Activated CD8-positive, alpha-beta memory T cell treated with anti-CD3 and anti-CD28 coated beads, Interleukin-2, amount 50 U/mL, for 48 hours (primary cell): Measurements from ENCODE around the gene KCNC1.

Experiments
- DNase-seq: peaks from one replicate; pipeline ENCODE4 v3.0.0-alpha.2; 2020

The KCNC1 gene

DNA sequence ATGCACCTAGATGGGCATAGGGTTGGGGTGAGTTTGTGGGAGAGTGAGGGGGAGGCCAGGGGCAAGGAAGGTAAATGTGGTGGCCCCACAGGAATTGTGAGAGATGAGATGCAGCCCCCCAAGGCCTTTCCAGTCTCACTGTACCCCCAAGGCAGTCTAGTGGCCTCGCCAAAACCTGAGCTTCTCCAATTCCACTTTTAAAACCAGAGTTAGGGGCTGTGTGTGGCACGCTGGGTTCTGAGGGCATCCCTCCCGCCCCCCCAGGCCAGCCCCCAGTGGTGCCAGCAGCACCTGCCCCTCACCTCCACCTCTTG is 40.4 kb downstream of the KCNC1 start:
- no peak for DNase-seq

DNA sequence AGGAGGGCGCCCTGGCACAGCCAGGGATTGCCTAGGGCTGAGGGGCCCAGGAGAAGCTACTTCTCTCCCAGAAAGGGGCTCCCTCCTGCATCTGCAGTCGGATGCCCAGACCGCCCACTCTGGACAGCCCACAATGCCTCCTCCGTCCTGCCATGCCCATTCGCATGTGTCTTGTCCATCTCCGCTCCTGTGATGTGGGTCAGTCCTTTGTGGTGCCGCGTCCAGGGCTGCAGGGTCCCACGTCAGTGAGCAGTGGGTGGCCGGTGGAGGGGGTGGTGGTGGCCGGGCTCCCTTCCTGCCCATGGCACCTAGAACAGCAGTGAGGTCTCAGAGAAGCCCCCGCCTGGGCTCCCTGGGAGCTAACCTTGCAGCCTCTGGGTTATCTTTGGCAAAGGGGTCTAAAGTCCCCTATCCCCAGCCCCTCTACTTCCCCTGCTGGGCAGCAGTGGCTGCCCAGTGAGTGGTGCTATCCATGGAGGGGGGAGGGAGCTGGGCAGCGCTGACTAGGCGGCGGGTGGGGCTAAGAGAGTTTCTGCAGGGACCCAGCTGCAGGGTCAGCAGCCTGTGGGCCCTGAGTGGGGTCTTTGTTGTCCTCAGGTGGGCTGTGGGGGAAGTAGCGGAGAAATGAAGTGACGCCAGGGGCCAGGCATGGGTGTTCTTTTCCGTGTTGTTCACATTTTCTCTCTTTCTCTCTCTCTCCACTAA is 41.1 kb downstream of the KCNC1 start:
- DNase-seq, result no peak

DNA sequence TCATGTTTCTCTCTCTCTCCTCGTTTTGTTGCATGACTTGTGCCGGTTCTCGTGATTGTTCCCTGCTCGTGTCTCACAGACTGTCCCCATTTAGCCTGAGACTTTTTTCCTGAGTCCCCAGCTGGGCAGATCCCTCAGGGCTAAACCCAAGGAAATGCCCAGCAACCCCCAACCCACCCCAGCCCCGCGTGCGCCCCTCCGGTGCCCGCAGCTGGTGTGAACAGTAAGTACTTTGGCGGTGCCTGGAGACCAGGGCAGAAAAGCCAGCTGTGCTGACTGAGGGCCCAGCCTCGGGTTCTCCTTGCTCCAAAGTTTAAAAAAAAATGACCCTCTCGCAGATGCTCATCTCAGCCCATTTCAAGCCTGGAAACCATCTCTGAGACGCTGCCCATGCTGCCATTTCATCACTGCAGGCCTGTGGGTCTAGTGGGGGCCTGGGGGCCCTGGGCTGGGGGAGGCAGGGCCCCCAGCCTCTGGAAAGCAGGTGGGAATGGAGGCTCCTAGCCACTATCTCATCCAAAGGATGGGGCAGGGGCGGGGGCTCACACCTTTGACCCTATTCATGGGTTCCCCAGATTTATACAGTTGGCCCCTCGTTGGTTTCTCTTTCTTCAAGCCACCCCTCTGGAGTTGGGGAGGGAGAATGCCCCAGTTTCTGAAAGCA is 41.8 kb downstream of the KCNC1 start:
- DNase-seq, result no peak

DNA sequence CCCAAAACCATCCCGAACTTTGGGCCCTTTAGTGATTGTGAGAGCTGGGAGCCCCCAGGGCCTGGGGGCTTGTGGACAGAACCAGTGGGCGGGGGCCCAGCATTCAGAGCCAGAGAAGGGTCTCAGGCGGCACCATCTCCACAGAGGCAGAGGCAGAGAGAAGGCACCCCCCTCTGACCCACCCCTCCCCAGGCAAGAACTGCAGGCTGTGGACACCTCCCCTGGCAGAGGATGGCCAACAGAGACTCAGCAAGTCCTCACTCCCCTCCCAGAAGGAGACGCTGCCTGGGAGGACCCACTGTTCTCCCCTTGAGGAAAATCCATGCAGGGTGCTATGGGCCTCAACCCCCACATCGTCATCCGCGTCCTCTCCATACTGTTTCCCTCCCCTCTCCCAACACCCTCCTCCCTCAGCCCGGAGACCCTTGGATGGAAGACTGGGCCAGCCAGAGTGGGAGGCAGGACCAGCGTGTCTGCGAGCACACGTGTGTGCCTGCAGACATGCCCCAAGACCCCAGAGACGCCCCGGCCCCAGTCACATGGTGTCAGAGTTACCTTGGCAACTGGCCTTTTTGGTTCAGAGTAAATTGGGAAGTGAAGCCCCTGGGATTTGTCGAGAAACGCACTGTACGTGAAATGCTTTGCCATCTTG is 42.6 kb downstream of the KCNC1 start:
- DNase-seq, result no peak

DNA sequence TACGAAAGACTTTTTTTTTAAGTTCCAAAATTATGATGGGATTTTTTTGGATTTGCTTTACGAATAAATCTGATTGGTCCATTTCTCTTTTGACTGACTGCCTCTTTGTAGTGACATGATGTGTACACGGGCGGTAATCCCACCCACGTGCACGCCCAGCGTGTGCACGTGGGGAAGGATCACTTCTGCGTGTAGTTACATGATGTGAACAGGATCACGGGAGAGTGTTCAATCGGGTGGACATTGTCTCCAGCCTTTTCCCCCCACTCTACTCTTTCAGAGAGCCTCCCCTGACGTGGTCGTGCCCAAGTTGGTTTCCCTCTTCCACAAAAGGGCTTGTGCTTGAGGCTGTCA is 43.1 kb downstream of the KCNC1 start:
- no peak for DNase-seq

DNA sequence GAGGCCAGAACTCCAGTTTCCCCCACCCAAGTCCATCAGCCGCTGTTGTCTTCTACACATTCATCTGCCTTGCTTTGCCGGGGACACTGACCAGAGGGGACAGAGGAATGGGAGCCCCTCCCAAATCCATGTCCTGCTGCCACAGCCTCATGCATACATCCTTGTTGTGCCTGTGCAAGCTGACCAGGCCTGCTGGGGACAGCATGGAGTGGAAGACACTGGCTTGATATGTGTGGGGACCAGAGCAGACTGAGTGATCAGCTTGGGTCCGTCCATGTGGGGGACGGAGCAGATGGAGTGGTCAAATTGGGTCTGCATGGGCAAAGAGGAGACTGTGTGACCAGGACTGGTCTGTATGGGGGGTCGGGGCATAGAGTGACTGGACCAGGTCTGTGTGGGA is 43.8 kb downstream of the KCNC1 start:
- no peak for DNase-seq

DNA sequence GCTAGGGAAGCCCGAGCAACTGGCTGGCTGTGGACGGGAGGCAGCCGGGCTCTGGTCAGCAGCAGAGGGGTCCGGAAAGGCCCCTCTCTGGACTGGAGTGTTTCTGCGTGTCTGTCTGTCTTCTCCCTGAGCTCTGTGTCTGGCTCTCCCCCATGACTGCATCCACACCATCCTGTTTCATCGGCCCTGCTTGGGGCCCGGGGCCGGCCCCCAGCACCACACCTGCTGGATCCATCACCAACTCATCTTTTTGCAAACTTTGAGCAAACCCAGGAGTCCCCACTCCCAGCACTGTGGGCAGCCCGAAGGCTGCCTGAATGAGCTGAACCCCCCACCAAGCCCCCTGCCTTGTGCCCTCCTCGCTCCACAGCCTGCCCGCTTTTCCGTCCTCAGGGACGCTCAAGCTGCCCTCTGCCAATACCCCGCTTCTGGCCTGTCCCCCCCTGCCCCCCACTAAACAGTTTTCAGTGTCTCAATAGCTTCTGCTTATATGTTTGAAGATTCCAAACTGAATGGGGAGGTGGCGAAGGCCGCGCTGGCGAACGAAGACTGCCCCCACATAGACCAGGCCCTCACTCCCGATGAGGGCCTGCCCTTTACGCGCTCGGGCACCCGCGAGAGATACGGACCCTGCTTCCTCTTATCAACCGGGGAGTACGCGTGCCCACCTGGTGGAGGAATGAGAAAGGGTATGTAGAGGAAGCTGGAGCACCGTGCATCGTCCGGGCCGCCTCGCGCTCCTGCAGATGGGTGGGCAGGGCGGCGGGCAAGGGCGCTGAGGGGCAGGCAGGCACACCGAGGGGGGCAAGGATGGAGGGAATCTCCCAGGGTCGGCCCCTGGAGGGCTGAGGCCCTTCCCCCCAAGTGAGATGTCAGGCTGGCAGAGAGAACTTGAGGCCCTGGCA is 44.6 kb downstream of the KCNC1 start:
- DNase-seq, result no peak

DNA sequence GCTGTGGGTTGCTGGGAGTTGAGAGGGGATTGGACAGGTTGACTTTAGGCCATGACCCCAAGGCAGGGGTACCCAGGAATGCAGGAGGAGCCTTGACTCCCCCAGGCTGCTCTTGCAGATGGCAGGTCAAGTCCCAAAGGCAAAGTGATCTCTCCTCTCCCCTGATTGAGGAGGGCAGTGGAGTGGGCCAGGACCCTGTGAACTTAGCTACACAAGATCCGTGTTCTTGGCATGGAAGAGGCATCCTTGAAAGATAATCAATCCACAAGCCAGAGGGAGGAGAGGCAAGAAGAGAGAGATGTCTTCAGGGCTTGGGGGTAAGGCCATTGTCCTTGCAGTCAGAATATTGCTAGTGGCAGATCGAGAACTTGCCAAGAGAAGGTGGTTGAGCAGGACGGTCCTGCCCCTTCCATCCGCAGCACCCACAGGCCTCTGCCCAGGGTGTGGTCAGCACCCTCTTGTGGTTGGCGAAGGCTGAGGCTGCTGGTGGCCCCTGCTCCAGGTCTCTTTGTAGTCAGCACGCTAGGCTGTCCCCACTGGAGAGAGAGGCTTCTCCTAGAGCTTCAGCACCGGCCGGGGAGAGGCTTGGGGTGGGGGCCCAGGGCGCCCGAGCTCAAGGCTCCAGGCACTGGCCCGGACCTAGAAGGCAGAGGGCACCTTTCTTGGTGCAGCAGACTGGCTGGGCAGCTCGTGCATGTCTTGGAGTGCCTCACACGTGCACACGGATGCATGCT is 45.4 kb downstream of the KCNC1 start:
- DNase-seq, result no peak

DNA sequence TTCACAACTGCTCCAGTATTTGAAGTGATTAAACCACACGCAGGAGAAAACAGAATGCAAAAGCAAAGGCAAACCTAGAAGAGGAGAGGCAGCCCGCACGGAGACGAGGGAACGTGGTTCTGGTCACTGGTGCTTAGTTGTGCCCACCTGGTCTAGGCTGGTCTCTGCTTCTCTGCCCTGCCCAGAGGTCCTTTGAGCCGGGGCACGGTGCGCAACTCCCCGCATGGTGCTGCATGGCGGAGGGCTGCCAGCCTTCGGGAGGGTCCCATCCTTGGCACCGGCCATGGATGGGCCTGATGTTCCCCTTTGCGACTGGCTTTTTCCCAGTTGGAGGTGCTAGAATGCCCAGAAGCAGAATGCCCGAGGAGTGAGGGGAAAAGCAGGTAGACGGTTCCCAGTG is 46.1 kb downstream of the KCNC1 start:
- no peak for DNase-seq

DNA sequence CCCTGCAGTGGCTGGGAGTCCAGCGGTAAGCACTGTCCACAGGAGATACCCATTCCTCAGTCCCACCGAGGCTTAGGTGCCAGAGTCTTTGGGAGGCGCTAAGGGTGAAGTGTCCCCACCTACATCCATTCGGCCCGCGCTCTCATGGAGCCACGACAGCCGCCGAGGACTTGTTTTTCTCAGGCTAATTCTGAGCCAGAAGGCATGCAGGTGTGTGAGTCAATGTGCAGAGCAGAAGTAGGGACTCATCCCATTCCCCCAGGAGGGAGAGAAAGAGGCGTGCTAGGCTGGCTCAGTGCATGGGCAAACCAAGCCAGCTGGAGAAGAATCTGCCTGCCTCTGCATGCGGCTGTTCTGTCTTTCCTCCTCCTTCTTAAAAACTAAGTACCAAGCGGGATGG is 46.6 kb downstream of the KCNC1 start:
- DNase-seq, result no peak

DNA sequence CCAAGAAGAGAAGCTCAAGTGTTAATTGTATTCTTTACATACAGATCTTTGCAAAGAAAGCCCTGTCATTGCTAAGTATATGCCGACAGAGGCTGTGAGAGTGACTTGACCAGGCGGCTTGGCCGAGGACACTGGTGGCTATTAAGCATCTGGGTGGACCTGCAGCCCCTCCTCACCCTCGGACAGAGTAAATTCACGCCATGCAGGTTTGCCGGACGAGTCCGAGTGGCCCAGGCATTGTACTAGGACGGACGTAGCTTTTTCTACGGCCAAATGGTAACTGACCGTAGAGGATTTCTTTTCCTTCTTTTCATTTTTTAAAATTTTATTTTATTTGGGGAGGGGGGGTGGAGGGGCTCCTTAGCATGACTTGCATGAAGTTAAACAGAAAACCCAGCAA is 47.0 kb downstream of the KCNC1 start:
- DNase-seq, result no peak

DNA sequence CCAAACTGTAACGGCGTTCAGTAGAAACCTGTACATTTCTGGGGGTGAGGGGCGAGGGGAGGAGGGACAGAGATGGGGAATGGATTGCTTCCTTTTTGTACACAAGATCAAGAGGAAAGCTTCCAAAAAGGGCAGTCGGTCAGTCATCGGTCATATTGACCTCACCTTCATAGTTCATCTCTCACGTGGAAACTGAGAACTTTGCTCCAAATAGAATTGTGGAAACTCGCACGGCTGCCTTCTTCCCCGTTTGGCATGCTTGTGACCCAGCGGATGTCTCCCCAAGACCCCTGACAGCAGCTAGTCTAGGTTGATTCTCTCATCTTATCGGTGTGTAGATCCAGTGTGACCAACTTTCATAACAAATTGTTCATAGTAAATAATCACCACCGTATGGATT is 47.6 kb downstream of the KCNC1 start:
- no peak for DNase-seq

DNA sequence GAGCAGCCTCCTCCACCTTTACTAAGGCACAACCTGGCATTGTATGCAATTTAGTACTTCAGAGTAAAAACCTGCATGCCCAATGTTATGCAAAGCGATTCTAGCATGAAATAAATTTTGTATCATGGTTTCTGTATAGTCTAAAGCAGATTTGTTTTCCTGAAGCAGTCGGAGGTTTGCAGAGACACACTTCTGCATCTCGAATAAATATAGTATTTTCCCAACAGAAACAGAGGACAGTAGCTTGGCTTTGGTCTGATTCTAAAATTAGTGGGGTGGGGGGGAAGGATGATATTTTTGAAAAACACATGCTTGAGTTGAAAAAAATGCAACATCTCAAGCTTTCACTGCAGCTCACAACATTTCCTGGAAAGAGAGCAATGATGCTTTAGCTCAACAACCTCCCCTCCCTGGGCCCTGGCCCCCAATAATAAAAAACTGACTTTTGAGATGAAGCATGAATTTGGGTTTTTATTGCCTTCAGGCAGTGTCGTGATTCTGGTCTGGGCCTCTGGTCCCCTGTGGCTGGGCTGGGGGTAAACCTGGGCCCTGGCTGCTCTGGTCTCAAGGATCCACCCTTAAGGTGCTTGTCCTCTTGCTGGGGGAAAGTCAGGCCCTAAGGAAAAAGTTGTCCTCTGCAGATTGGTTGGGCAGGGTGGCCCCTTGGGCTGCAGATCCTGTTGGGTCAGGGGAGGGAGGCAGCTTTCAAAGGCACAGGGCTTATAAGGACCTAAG is 48.2 kb downstream of the KCNC1 start:
- DNase-seq, result no peak

DNA sequence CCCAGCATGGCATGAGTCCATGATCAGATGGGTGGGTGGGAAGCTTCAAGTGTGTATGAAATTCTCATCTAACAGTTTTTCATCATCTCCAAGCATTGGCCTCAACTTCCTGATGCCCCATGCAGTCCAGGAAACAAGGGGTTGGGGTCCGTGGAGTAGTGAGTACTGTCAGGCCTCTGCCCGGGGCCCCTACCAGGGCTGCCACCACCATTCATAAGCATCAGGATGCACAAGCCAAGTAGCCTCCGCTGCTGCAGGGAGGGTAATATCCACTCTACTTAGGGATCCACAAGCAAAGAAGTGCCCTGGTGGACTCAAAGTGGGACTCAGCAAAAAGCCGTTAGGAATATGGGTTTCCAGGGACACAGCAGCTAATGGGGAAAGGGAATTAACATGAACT is 49.3 kb downstream of the KCNC1 start:
- no peak for DNase-seq

DNA sequence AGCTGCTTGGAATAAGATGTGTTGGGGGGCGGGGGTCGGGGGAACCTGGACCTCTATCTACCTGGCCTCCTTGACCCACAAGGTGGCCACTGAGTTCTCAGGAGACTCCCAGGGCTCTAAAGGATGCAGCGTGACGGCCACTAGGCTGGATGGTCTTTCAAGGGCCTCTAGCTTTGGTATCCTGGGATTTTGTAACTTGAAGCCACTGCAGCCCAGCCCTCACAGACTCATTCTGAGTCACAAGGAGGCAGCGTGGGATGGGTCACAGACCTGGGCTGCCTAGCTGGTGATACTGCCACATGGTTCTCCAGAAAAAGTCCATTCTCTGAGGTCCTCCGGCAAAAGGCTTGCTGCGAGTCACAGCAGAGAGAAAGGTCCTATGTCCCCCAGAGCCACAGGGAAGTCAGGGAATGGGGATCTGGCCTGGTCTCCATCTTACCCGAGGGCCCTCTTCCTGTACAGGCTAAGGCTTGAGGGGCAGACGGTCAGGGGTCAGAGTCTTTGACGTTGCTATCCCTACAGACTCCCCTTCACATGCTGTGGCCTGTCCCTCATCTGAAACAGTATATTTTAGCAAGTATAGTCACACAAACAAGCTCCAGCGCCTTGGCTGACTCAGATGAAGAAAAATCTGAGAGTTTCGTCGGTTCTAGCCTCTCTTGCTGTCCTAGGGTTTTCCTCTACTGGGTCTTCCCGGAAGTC is 52.4 kb downstream of the KCNC1 start:
- DNase-seq, result no peak

DNA sequence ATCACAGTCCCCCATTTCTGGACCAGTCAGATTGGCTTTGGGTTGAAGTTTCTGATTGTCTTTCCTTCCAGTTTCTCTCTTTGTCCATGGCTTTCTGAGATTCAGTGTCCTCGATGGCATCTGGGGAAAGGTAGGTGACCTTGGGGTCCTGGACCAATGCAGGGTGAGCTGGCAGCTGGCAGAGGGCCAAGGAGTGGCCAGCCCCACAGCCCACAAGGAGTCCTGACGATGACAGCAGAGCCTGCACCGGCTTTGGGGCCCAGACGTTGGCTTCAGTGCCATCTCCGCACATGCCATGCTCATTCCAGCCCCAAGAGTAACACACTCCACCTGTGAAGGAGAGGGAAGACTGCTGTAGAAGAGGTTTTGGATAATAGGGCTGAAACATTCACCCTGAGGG is 53.5 kb downstream of the KCNC1 start:
- no peak for DNase-seq

DNA sequence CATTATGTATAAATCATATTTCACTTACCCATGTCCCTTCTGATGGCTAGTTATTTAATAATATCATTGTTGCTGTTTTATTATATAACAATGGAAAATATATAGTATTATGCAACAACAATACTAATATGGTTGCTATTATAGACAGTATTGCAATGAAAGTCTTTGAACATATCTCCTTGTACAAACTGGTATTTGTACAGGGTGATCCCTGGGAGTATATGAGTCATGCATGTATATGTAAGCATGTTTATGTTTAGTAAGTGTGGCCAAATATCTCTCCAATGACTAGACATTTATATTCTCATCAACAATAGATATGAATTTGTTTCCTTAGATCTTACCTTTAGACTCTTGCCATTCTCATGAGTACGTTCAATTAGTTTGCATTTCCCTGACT is 55.9 kb downstream of the KCNC1 start:
- DNase-seq, result no peak

DNA sequence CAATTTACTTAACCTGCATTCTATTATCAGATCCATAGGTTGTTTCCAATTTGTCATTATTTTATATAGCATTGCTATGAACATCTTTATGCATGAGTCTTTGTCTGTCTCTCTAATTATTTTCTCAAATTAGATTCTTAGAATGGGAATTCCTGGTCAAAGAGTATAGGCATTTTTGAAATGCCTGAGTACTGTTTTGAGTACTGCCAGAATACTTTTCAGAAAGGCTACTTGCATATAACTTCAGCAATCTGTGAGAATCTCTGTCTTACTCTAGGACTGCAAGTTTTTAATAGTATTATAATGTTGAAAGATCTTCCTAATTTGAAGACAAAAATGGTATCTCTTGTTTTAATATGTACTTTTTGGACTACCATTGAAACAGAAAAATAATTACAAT is 56.6 kb downstream of the KCNC1 start:
- DNase-seq, result no peak

DNA sequence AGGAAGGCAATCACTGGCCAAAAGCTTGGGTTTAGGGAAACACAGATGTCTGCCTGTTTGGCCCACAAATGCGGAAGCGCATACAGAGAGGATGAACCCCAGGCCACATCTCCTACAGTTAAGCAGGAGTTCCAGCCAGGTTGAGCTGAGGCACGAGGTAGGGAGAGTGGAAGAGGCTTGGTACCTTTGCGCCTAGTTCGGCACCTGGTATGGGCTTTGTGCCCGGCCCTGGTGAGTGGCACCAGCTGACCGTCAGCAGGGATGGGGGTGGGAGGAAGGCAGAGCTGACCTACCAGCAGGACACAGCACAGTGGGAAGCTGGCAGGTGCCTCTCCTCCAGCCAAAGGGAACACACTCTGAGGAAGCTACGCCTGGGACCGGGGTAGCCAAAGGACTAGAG is 57.6 kb downstream of the KCNC1 start:
- DNase-seq, result no peak

DNA sequence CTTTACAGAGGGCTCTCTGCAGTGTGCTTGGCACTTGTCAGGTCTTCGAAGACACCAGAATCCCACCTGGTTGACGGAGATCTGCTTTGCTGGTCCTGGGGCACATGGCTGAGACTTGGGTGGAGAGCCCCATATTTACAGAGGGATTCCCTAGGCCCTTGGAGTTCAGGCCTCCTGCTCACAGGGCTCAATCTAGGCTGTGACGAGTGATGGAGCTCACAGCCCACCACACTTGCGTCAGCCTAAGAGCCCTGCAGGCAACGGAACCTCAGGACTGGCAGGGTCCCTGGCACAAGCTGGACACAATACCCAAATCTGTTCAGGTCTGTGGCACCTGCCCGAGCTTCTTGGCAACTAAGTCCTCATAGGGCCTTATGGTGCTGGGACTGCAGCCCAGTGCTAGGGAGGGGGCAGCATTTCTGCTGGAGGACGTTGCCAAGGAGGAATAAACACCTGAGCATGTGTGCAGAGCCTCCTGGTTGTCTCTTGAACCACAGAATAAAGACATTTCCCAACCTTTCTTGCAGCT is 59.1 kb downstream of the KCNC1 start:
- DNase-seq, result no peak

DNA sequence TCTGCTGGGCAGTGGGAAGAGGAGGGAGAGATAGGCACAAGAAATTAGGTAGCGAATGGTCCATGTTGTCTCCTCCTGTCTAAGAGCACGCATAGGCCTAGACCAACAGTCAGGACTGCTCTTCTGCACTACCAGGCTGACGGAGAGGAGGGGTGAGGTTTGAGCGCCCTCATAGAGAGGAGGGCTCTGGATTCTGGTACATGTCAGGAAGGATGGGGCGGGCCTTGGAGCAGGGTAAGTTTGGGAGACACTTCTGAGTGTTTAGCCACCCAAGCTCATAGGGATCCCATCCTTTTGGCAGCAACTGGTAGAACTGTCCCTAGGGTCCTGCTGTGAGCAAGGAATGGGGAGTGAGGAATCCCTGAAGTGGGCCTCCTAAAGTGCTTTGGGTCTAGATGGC is 60.4 kb downstream of the KCNC1 start:
- no peak for DNase-seq
